Lower leg skin (tissue), 3 donors: ENCODE measurements around the gene TRIM23.

Experiments used
- POLR2A ChIP-seq, 2 donors: fragments of 450-650 bp; IDR thresholded peaks; one replicate each; pipeline ENCODE4 v1.6.1; 2016 to 2017; ENCODE audit warnings: antibody characterized with exemption in 2 of 2, mild to moderate bottlenecking in 1 of 2, moderate library complexity in 1 of 2
- TF ChIP-seq, protein P1 (sequence below), 3 donors: fragments of 450-650 bp; IDR thresholded peaks; one replicate each; pipeline ENCODE4 v1.5.1; 2016; ENCODE audit warnings: antibody characterized with exemption in 3 of 3, mild to moderate bottlenecking in 3 of 3, moderate library complexity in 2 of 3

DNA sequence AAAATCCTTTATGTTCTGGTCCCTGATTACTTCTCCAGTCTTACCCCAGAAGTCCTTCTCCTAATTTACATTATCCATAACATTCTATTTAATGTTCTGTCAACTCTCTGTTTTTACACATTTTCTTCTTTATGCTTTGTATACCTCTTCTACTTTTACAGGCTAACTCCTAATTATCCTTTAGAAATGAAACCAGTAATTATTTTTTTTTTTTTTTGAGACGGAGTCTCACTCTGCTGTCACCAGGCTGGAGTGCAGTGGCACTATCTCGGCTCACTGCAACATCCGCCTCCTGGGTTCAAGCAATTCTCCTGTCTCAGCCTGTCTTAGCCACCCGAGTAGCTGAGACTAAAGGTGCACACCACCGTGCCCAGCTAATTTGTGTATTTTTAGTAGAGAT is 70.2 kb downstream of the TRIM23 start:
- TF ChIP-seq POLR2A (IDR thresholded peaks at IDR 0.05), result no peak
- TF ChIP-seq, protein P1, sequence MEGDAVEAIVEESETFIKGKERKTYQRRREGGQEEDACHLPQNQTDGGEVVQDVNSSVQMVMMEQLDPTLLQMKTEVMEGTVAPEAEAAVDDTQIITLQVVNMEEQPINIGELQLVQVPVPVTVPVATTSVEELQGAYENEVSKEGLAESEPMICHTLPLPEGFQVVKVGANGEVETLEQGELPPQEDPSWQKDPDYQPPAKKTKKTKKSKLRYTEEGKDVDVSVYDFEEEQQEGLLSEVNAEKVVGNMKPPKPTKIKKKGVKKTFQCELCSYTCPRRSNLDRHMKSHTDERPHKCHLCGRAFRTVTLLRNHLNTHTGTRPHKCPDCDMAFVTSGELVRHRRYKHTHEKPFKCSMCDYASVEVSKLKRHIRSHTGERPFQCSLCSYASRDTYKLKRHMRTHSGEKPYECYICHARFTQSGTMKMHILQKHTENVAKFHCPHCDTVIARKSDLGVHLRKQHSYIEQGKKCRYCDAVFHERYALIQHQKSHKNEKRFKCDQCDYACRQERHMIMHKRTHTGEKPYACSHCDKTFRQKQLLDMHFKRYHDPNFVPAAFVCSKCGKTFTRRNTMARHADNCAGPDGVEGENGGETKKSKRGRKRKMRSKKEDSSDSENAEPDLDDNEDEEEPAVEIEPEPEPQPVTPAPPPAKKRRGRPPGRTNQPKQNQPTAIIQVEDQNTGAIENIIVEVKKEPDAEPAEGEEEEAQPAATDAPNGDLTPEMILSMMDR (IDR thresholded peaks at IDR 0.05), result no peak
